Right lobe of liver (tissue), 6 donors: ENCODE data around the gene SPAG16. TPM values are rescaled to one million over a fixed set of nuclear protein-coding genes. Genes with fewer than 3 reads are reported as not detected.
A peak's percentile ranks its signal among the peaks of the same experiment; 100 is the strongest.

Experiments
- ATAC-seq, 4 donors: fragments of 200-7000 bp; cut with Tn5 transposase; one replicate each; pipeline ENCODE4 v1.9.1; 2020; ENCODE audit warnings: mild to moderate bottlenecking in 4 of 4, moderate library complexity in 4 of 4
- DNase-seq, 3 donors: peaks; one replicate each; pipeline ENCODE4 v3.0.0-alpha.2; 2020
- H3K27ac ChIP-seq, 3 donors: fragments of 200-600 bp; one replicate each; pipeline ENCODE4 v1.8.0; 2022
- H3K27me3 ChIP-seq, 2 donors: fragments of 200-600 bp; one replicate each; pipeline ENCODE4 v1.8.0; 2022
- H3K36me3 ChIP-seq, 4 donors: fragments of 200-600 bp; sonication (generic) in 1 of 4; one replicate each; pipeline versions ENCODE4 v1.5.1 to v1.8.0; 2017 to 2022; ENCODE audit warnings: control low read depth in 1 of 4
- H3K4me1 ChIP-seq, 4 donors: fragments of 200-600 bp; sonication (generic) in 1 of 4; one replicate each; pipeline versions ENCODE4 v1.5.1 to v1.8.0; 2017 to 2022; ENCODE audit warnings: control low read depth in 1 of 4
- H3K4me3 ChIP-seq, 3 donors: fragments of 200-600 bp; one replicate each; pipeline ENCODE4 v1.8.0; 2022
- H3K9me3 ChIP-seq, 4 donors: fragments of 200-600 bp; sonication (generic) in 1 of 4; one replicate each; pipeline versions ENCODE4 v1.5.1 to v1.8.0; 2017 to 2022; ENCODE audit warnings: control low read depth in 1 of 4
- CTCF ChIP-seq, 4 donors: fragments of 200-600 bp in 3 of 4; fragments of 450-650 bp in 1 of 4; IDR thresholded peaks; one replicate each; pipeline versions ENCODE4 v1.5.1 to v1.8.0; 2016 to 2022; ENCODE audit warnings: antibody characterized with exemption in 4 of 4, mild to moderate bottlenecking in 2 of 4
- POLR2A ChIP-seq: fragments of 450-650 bp; IDR thresholded peaks from one replicate; pipeline ENCODE4 v1.6.1; 2017; ENCODE audit warnings: antibody characterized with exemption, mild to moderate bottlenecking
- WGBS: methylation state at CpG from one replicate; pipeline ENCODE4 v1.1.6; 2018; ENCODE audit warnings: low coverage, low lambda C conversion rate; ENCODE audit not compliant: insufficient coverage; ENCODE audit errors: missing lambda C conversion rate; 5-methylcytosine and 5-hydroxymethylcytosine counted together
- intact Hi-C, 2 donors: fragments of 100-400 bp; cut with DNase I; formaldehyde crosslinking; loops; one replicate each; pipeline versions ENCODE4 v1.11.2 to v1.14.1; 2022
- total RNA-seq, 6 experiments: library from RNA; depleted of rRNA in 2 of 6; stranded (reverse); fragments of >200 nt in 2 of 6; fragmentation: NEBNext Ultra II Directional in 3 of 6; extraction: Animal tissue kit (Norgen Biotek cat#: 25700) in 3 of 6; gene quantifications; one replicate each; pipeline versions ENCODE4 v1.1.0 to v1.2.4, GENCODE V29; 2016 to 2023
- donor health status: DM: no; HTN: yes; CAD: no.
- donor health status: DM: no; HTN: no; CAD: no.
- donor health status: DM: no; HTN: no; CAD: no.
- donor health status: DM: no; HTN: yes; CAD: no.
- donor health status: DM: no; HTN: yes; CAD: no.

The SPAG16 gene
- total RNA-seq, 6 experiments from 2014 or later = 7.2 to 15.3 (median 9.0) TPM

- no peak overlapping the region for H3K4me3 ChIP-seq
- no peaks in the 10 kb centered on the region for H3K27me3 ChIP-seq
- TF ChIP-seq POLR2A (no peak), CTCF (IDR thresholded peaks at IDR 0.05) (no peak)
- intact Hi-C loops = no loop called here
- no peak overlapping the region for H3K27ac ChIP-seq
- 92% methylated on average over 1 of the region's 1 CpG for WGBS
- ATAC-seq = no peak
- no peak for DNase-seq
- H3K4me1 ChIP-seq = no peaks in the 10 kb centered on the region
- no peaks in the 10 kb centered on the region for H3K36me3 ChIP-seq
- H3K9me3 ChIP-seq = no peaks in the 10 kb centered on the region
Observed at GRCh38 chr2:213415093-213415492, 130.8 kb downstream of the SPAG16 start.

- Histone ChIP-seq H3K4me3 (no peak overlapping the region), H3K36me3 (no peaks in the 10 kb centered on the region), H3K9me3 (no peaks in the 10 kb centered on the region), H3K27me3 (no peaks in the 10 kb centered on the region), H3K4me1 (no peaks in the 10 kb centered on the region), H3K27ac (no peak overlapping the region)
- DNase-seq = no peak
- WGBS = 60% methylated on average over 1 of the region's 1 CpG
- no peak for TF ChIP-seq CTCF (IDR thresholded peaks at IDR 0.05)
- TF ChIP-seq POLR2A = no peak
- intact Hi-C loops = no loop called here
- ATAC-seq = no peak
Observed at GRCh38 chr2:213416832-213417231, 132.6 kb downstream of the SPAG16 start.

- WGBS = 64% methylated on average over 1 of the region's 1 CpG
- intact Hi-C loops = no loop called here
- no peak for TF ChIP-seq POLR2A
- no peak for TF ChIP-seq CTCF (IDR thresholded peaks at IDR 0.05)
Observed at GRCh38 chr2:213419980-213420379, 135.7 kb downstream of the SPAG16 start.

GRCh38 chr2:213420828-213421385, 136.6 kb downstream of the SPAG16 start:
- no peaks in the 10 kb centered on the region for H3K4me1 ChIP-seq
- H3K27ac ChIP-seq = no peak overlapping the region
- no peak for TF ChIP-seq POLR2A
- TF ChIP-seq CTCF (IDR thresholded peaks at IDR 0.05) = no peak
- H3K4me3 ChIP-seq = no peak overlapping the region
- no peaks in the 10 kb centered on the region for H3K36me3 ChIP-seq
- H3K27me3 ChIP-seq = no peaks in the 10 kb centered on the region
- intact Hi-C loops = no loop called here
- DNase-seq (no peak), ATAC-seq (peak in 1 of 4 donors; percentile 23)
- WGBS = 100% methylated on average over 1 of the region's 5 CpGs
- H3K9me3 ChIP-seq = no peaks in the 10 kb centered on the region

More at GRCh38 chr2:213419980-213420379, 135.7 kb downstream of the SPAG16 start:
- Histone ChIP-seq H3K4me1 (no peaks in the 10 kb centered on the region), H3K27me3 (no peaks in the 10 kb centered on the region), H3K9me3 (no peaks in the 10 kb centered on the region), H3K4me3 (no peak overlapping the region), H3K27ac (no peak overlapping the region), H3K36me3 (no peaks in the 10 kb centered on the region)
- no peak for ATAC-seq
- no peak for DNase-seq

- H3K9me3 ChIP-seq = no peaks in the 10 kb centered on the region
- H3K27me3 ChIP-seq = no peaks in the 10 kb centered on the region
- no peak overlapping the region for H3K27ac ChIP-seq
- ATAC-seq (no peak), DNase-seq (no peak)
- H3K4me1 ChIP-seq = no peaks in the 10 kb centered on the region
- no peaks in the 10 kb centered on the region for H3K36me3 ChIP-seq
- no peak for TF ChIP-seq CTCF (IDR thresholded peaks at IDR 0.05)
- TF ChIP-seq POLR2A = no peak
- WGBS = 100% methylated on average over 1 of the region's 2 CpGs
- H3K4me3 ChIP-seq = no peak overlapping the region
- intact Hi-C loops = no loop called here
Observed at GRCh38 chr2:213422211-213422610, 137.9 kb downstream of the SPAG16 start.
